ENCODE results near the gene LRRK1.

The LRRK1 gene

GRCh38 chr15:101048176-101048575, 129.0 kb downstream of the LRRK1 start:
- H3K4me3 ChIP-seq (ENCODE audit: low read length), result no peak overlapping the region
- no peak for TF ChIP-seq CTCF (conservative IDR thresholded peaks at IDR 0.05; ENCODE audit: low read length)
- no peak for DNase-seq (ENCODE audit: low read depth)

GRCh38 chr15:101048581-101049030, 129.4 kb downstream of the LRRK1 start:
- TF ChIP-seq CTCF (conservative IDR thresholded peaks at IDR 0.05; ENCODE audit: low read length), result no peak
- no peak overlapping the region for H3K4me3 ChIP-seq (ENCODE audit: low read length)

GRCh38 chr15:101049282-101049681, 130.1 kb downstream of the LRRK1 start:
- no peak for DNase-seq (ENCODE audit: low read depth)
- TF ChIP-seq CTCF (conservative IDR thresholded peaks at IDR 0.05; ENCODE audit: low read length), result no peak

More at GRCh38 chr15:101048581-101049030, 129.4 kb downstream of the LRRK1 start:
- no peak for DNase-seq (ENCODE audit: low read depth)

GRCh38 chr15:101049856-101050622, 130.9 kb downstream of the LRRK1 start:
- TF ChIP-seq CTCF (conservative IDR thresholded peaks at IDR 0.05; ENCODE audit: low read length), result no peak
- no peak for DNase-seq (ENCODE audit: low read depth)

More at GRCh38 chr15:101049282-101049681, 130.1 kb downstream of the LRRK1 start:
- no peak overlapping the region for H3K4me3 ChIP-seq (ENCODE audit: low read length)

GRCh38 chr15:101050623-101051290, 131.6 kb downstream of the LRRK1 start:
- no peak for DNase-seq (ENCODE audit: low read depth)
- H3K4me3 ChIP-seq (ENCODE audit: low read length), result no peak overlapping the region
- no peak for TF ChIP-seq CTCF (conservative IDR thresholded peaks at IDR 0.05; ENCODE audit: low read length)

More at GRCh38 chr15:101049856-101050622, 130.9 kb downstream of the LRRK1 start:
- no peak overlapping the region for H3K4me3 ChIP-seq (ENCODE audit: low read length)

GRCh38 chr15:101051291-101052030, 132.3 kb downstream of the LRRK1 start:
- TF ChIP-seq CTCF (conservative IDR thresholded peaks at IDR 0.05; ENCODE audit: low read length), result no peak
- DNase-seq (ENCODE audit: low read depth), result no peak
- no peak overlapping the region for H3K4me3 ChIP-seq (ENCODE audit: low read length)

Measured in AG10803 (cell line).